Measurements from ENCODE around the gene CDK8.

Gene CDK8

DNA sequence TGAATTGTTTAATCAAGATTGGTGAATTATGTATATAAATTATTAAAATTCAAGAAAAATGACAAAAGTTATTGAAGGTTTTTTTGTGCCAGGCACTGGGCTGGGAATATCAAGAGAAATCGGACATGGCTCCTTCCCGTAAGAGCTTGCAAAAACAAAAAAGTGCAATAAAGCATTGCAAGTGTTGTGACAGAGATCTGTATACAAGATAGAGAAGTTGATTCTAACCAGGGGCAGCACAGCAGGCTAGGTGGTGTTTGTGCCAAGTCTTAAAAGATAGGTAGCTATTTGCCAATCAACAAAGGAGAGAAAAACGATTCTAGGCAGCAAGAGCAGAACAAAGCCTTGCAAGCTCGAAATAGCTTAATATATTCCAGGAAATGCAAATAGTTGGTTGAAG is 179.8 kb downstream of the CDK8 start:
- H3K4me3 ChIP-seq (replicated peaks; ENCODE audit: low read depth, low read length), result no peak overlapping the region
- TF ChIP-seq, protein P1, sequence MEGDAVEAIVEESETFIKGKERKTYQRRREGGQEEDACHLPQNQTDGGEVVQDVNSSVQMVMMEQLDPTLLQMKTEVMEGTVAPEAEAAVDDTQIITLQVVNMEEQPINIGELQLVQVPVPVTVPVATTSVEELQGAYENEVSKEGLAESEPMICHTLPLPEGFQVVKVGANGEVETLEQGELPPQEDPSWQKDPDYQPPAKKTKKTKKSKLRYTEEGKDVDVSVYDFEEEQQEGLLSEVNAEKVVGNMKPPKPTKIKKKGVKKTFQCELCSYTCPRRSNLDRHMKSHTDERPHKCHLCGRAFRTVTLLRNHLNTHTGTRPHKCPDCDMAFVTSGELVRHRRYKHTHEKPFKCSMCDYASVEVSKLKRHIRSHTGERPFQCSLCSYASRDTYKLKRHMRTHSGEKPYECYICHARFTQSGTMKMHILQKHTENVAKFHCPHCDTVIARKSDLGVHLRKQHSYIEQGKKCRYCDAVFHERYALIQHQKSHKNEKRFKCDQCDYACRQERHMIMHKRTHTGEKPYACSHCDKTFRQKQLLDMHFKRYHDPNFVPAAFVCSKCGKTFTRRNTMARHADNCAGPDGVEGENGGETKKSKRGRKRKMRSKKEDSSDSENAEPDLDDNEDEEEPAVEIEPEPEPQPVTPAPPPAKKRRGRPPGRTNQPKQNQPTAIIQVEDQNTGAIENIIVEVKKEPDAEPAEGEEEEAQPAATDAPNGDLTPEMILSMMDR (IDR thresholded peaks at IDR 0.05; ENCODE audit: insufficient read depth, low read length, poor library complexity, severe bottlenecking), result no peak
- H3K36me3 ChIP-seq (ENCODE audit: control insufficient read depth, insufficient read depth, low read length), result no peaks in the 10 kb centered on the region
- no peaks in the 10 kb centered on the region for H3K27me3 ChIP-seq (replicated peaks; ENCODE audit: control insufficient read depth, insufficient read depth, low read length)
- DNase-seq (ENCODE audit: extremely low read depth, insufficient read length), result no peak

GRCh38 chr13:26435171-26435570 is 181.2 kb downstream of the CDK8 start:
- H3K27me3 ChIP-seq (replicated peaks; ENCODE audit: control insufficient read depth, insufficient read depth, low read length), result no peaks in the 10 kb centered on the region
- H3K36me3 ChIP-seq (ENCODE audit: control insufficient read depth, insufficient read depth, low read length), result no peaks in the 10 kb centered on the region
- DNase-seq (ENCODE audit: extremely low read depth, insufficient read length), result no peak
- no peak overlapping the region for H3K4me3 ChIP-seq (replicated peaks; ENCODE audit: low read depth, low read length)
- TF ChIP-seq, protein P1 (IDR thresholded peaks at IDR 0.05; ENCODE audit: insufficient read depth, low read length, poor library complexity, severe bottlenecking), result no peak

DNA sequence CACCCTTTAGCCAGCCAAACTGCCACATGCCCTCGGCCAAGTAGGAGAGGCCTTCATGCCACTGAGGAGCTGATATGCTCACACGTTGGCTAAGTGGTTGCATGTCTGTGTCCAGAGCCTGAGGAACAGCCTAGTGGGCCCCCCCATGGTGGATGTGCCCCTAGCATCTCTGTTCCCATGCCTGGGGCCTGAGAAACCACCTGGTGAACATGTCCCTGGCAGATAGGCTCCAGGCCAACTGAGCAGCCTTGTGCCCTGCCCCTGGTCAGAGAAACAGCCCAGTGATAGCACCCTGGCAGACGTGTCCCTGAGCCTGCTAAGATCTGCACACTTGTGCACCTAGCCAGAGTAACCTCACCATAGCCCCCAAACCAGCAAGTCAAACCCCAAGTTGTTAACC is 181.7 kb downstream of the CDK8 start:
- Histone ChIP-seq H3K27me3 (replicated peaks; ENCODE audit: control insufficient read depth, insufficient read depth, low read length) (no peaks in the 10 kb centered on the region), H3K4me3 (replicated peaks; ENCODE audit: low read depth, low read length) (no peak overlapping the region), H3K36me3 (ENCODE audit: control insufficient read depth, insufficient read depth, low read length) (no peaks in the 10 kb centered on the region)
- TF ChIP-seq, protein P1 (IDR thresholded peaks at IDR 0.05; ENCODE audit: insufficient read depth, low read length, poor library complexity, severe bottlenecking), result no peak
- no peak for DNase-seq (ENCODE audit: extremely low read depth, insufficient read length)

DNA sequence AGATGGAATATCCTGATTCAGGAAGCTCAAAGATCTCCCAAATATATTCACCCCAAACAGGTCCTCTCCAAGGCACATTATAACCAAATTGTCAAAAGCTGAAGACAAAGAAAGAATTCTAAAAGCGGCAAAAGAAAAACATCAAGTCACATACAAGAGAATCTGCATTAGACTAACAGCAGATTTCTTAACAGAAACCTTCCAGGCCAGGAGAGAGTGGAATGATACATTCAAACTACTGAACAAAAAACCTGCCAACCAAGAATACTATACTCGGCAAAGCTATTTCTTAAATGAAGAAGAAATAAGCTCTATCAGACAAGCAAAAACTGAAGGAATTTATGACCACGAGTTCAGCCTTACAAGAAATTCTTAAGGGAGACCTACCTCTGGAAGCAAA is 183.0 kb downstream of the CDK8 start:
- Histone ChIP-seq H3K4me3 (replicated peaks; ENCODE audit: low read depth, low read length) (no peak overlapping the region), H3K36me3 (ENCODE audit: control insufficient read depth, insufficient read depth, low read length) (no peaks in the 10 kb centered on the region), H3K27me3 (replicated peaks; ENCODE audit: control insufficient read depth, insufficient read depth, low read length) (no peaks in the 10 kb centered on the region)
- no peak for DNase-seq (ENCODE audit: extremely low read depth, insufficient read length)
- TF ChIP-seq, protein P1 (IDR thresholded peaks at IDR 0.05; ENCODE audit: insufficient read depth, low read length, poor library complexity, severe bottlenecking), result no peak

- H3K4me3 ChIP-seq (replicated peaks; ENCODE audit: low read depth, low read length), result no peak overlapping the region
- TF ChIP-seq, protein P1 (IDR thresholded peaks at IDR 0.05; ENCODE audit: insufficient read depth, low read length, poor library complexity, severe bottlenecking), result no peak
- H3K27me3 ChIP-seq (replicated peaks; ENCODE audit: control insufficient read depth, insufficient read depth, low read length), result no peaks in the 10 kb centered on the region
- DNase-seq (ENCODE audit: extremely low read depth, insufficient read length), result no peak
- H3K36me3 ChIP-seq (ENCODE audit: control insufficient read depth, insufficient read depth, low read length), result no peaks in the 10 kb centered on the region
Measured at GRCh38 chr13:26440111-26440510, 186.2 kb downstream of the CDK8 start.

DNA sequence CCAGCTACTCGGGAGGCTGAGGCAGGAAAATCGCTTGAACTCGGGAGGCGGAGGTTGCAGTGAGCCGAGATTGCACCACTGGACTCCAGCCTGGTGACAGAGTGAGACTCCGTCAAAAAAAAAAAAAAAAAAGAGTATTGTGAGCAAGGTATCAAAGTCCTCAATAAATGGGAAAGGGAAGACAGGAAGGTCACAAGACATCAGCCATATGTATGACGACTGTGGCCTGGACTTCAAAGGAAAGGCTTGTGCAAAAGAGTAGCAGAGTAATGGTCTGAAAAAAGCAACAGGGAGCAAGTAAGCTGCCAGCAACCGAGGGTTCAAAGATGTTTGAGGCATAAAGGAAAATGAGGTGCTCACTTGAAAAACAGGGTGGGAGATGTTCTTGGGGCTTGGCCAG is 187.5 kb downstream of the CDK8 start:
- H3K36me3 ChIP-seq (ENCODE audit: control insufficient read depth, insufficient read depth, low read length), result no peaks in the 10 kb centered on the region
- no peaks in the 10 kb centered on the region for H3K27me3 ChIP-seq (replicated peaks; ENCODE audit: control insufficient read depth, insufficient read depth, low read length)
- TF ChIP-seq, protein P1 (IDR thresholded peaks at IDR 0.05; ENCODE audit: insufficient read depth, low read length, poor library complexity, severe bottlenecking), result no peak
- no peak for DNase-seq (ENCODE audit: extremely low read depth, insufficient read length)
- H3K4me3 ChIP-seq (replicated peaks; ENCODE audit: low read depth, low read length), result no peak overlapping the region

All from GM06990 (cell line).